HG03432 (cell line): Measurements from ENCODE around the gene SLC38A5.

Source experiments
- ATAC-seq: cut with Tn5 transposase; IDR thresholded peaks from one replicate; pipeline ENCODE4 v1.9.1; 2021; ENCODE audit warnings: mild to moderate bottlenecking, moderate library complexity; ENCODE audit not compliant: unreplicated experiment

The SLC38A5 gene

GRCh38 chrX:48492293-48492910 lies 22.3 kb upstream of the SLC38A5 start:
- no peak for ATAC-seq

- no peak for ATAC-seq
Observed at GRCh38 chrX:48491809-48492208, 21.7 kb upstream of the SLC38A5 start.

GRCh38 chrX:48490661-48491060 lies 20.6 kb upstream of the SLC38A5 start:
- ATAC-seq = no peak

GRCh38 chrX:48489892-48490291 lies 19.8 kb upstream of the SLC38A5 start:
- ATAC-seq = no peak

- ATAC-seq = no peak
Observed at GRCh38 chrX:48489296-48489695, 19.2 kb upstream of the SLC38A5 start.

GRCh38 chrX:48488034-48488433 lies 18.0 kb upstream of the SLC38A5 start:
- ATAC-seq = no peak

GRCh38 chrX:48487362-48487798 lies 17.3 kb upstream of the SLC38A5 start:
- ATAC-seq = no peak

GRCh38 chrX:48482526-48482925 lies 12.5 kb upstream of the SLC38A5 start:
- no peak for ATAC-seq

- no peak for ATAC-seq
Observed at GRCh38 chrX:48480583-48480982, 10.5 kb upstream of the SLC38A5 start.

GRCh38 chrX:48480142-48480541 lies 10.1 kb upstream of the SLC38A5 start:
- ATAC-seq = no peak

GRCh38 chrX:48478806-48479205 lies 8.7 kb upstream of the SLC38A5 start:
- no peak for ATAC-seq

- no peak for ATAC-seq
Observed at GRCh38 chrX:48477960-48478755, 8.1 kb upstream of the SLC38A5 start.

GRCh38 chrX:48476919-48477318 lies 6.9 kb upstream of the SLC38A5 start:
- ATAC-seq = no peak

GRCh38 chrX:48475774-48476577 lies 5.9 kb upstream of the SLC38A5 start, which contains the start of gene FTSJ1:
Gene FTSJ1 (plus strand): TSS chrX:48476199. CDS start chrX:48478048, 1,849 bp downstream.
- peak; percentile 96 for ATAC-seq

- no peak for ATAC-seq
Observed at GRCh38 chrX:48475296-48475695, 5.2 kb upstream of the SLC38A5 start.

GRCh38 chrX:48474581-48474980 lies 4.5 kb upstream of the SLC38A5 start:
- ATAC-seq = no peak

- ATAC-seq = no peak
Observed at GRCh38 chrX:48474127-48474526, 4.1 kb upstream of the SLC38A5 start.

GRCh38 chrX:48473704-48473990 lies 3.6 kb upstream of the SLC38A5 start:
- ATAC-seq = no peak

GRCh38 chrX:48472851-48473703 lies 3.0 kb upstream of the SLC38A5 start:
- ATAC-seq = no peak

- no peak for ATAC-seq
Observed at GRCh38 chrX:48472225-48472624, 2.2 kb upstream of the SLC38A5 start.

- ATAC-seq = no peak
Observed at GRCh38 chrX:48471504-48471903, 1.4 kb upstream of the SLC38A5 start.
